ENCODE measurements around the gene ABAT.

The ABAT gene

GRCh38 chr16:8831871-8832716 is 157.7 kb downstream of the ABAT start:
- TF ChIP-seq REST (IDR thresholded peaks at IDR 0.05; ENCODE audit: insufficient read depth in 1 of 2, low read depth in 2 of 2, low read length in 2 of 2) = no peak
- no peak for TF ChIP-seq FOXP2 (optimal IDR thresholded peaks at IDR 0.05; ENCODE audit: borderline replicate concordance, extremely low read depth, extremely low read length, insufficient read depth)
- TF ChIP-seq SIN3A (IDR thresholded peaks at IDR 0.05; ENCODE audit: borderline replicate concordance, insufficient read depth, low read length) = no peak
- TF ChIP-seq POLR2AphosphoS5 (IDR thresholded peaks at IDR 0.05; ENCODE audit: low read depth, low read length) = no peak
- TF ChIP-seq TAF1 (IDR thresholded peaks at IDR 0.05; ENCODE audit: borderline replicate concordance, insufficient read depth, low read length) = no peak

- TF ChIP-seq POLR2AphosphoS5 (IDR thresholded peaks at IDR 0.05; ENCODE audit: low read depth, low read length) (no peak), TAF1 (IDR thresholded peaks at IDR 0.05; ENCODE audit: borderline replicate concordance, insufficient read depth, low read length) (no peak), REST (IDR thresholded peaks at IDR 0.05; ENCODE audit: insufficient read depth in 1 of 2, low read depth in 2 of 2, low read length in 2 of 2) (no peak), SIN3A (IDR thresholded peaks at IDR 0.05; ENCODE audit: borderline replicate concordance, insufficient read depth, low read length) (no peak), FOXP2 (optimal IDR thresholded peaks at IDR 0.05; ENCODE audit: borderline replicate concordance, extremely low read depth, extremely low read length, insufficient read depth) (no peak)
Measured at GRCh38 chr16:8832717-8833105, 158.3 kb downstream of the ABAT start.

Data from PFSK-1 (cell line).